Measurements from ENCODE around the gene TPSAB1. TPM values are rescaled to one million over a fixed set of nuclear protein-coding genes. Genes with fewer than 3 reads are reported as not detected.

TPSAB1 gene
- polyA plus RNA-seq, 3 donors from 2014 or later: not detected

DNA sequence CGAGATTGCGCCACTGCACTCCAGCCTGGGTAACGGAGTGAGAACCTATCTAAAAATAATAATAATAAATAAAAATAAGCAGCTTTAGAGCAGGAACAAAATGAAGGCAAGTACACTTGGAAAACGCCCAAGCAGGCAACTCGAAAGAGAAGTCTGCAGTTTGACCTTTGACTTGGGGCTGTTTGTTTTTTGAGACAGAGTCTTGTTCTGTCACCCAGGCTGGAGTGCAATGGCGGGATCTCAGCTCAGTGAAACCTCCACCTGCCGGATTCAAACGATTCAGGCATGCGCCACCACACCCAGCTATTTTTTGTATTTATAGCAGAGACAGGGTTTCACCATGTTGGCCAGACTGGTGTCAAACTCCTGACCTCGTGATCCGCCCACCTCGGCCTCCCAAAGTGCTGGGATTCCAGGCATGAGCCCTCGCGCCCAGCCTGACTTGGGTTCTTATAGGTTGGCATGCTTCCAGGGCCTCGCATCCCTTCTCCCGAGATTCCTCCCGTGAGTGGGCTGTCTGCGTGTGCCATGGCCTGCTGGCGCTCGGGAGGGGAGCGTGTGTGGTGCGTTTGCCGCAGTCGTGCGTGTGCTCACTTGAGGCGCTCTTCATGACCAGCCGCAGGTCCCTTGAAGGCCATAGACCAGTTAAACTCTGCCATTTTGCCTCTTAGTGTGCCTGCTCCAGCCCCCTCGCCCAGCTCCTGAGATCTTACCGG is 50.5 kb downstream of the TPSAB1 start:
- H3K9me3 Mint-ChIP-seq: peaks cover 0 to 1% (median 0%) of the 10 kb centered on the region in 6 donors
- H3K4me3 Mint-ChIP-seq: no peak overlapping the region
- H3K36me3 Mint-ChIP-seq: no peaks in the 10 kb centered on the region
- no peak overlapping the region for H3K27ac Mint-ChIP-seq
- no peak for DNase-seq
- peaks cover 8 to 14% (median 12%) of the 10 kb centered on the region in 3 donors for H3K27me3 Mint-ChIP-seq (ENCODE audit: low read depth in 3 of 3)
- H3K4me1 Mint-ChIP-seq: no peaks in the 10 kb centered on the region

DNA sequence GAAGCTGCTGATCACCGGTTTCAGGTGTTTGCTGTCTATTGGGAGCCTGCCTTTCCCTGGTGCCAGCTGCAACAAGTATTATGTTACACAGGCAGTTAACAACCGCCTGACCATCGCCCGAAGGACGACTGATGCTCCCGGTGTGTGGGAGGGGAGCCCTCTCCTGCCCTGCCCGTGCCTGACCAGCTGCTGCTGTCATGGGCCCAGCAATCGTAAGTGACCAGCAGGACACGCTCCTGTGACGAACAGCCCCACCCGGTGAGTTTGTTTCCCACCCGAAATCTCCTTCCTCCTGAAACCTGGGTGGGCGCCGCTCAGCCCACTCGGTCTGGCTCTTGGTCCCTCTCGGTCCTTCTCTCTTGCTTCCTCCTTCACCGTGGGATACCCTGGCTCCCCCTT is 51.1 kb downstream of the TPSAB1 start:
- Mint-ChIP-seq H3K9me3 (peaks cover 0 to 1% (median 0%) of the 10 kb centered on the region in 6 donors), H3K4me1 (no peaks in the 10 kb centered on the region), H3K36me3 (no peaks in the 10 kb centered on the region), H3K27ac (no peak overlapping the region), H3K27me3 (ENCODE audit: low read depth in 3 of 3) (peaks cover 8 to 12% (median 12%) of the 10 kb centered on the region in 3 donors), H3K4me3 (no peak overlapping the region)
- DNase-seq: no peak

Other genes starting within 250 kb of the TPSAB1 start
- gene SSTR5, start 168.0 kb upstream of the TPSAB1 start, polyA plus RNA-seq: not detected
- gene C1QTNF8, start 144.5 kb upstream of the TPSAB1 start, polyA plus RNA-seq: not detected
- under 1 TPM in 1 of 3 donors, not detected in 2; 0.22 TPM for gene CACNA1H, start 87.6 kb upstream of the TPSAB1 start, polyA plus RNA-seq
- gene TPSG1, start 15.4 kb upstream of the TPSAB1 start, polyA plus RNA-seq: not detected
- gene TPSB2, start 10.5 kb upstream of the TPSAB1 start, polyA plus RNA-seq: not detected
- gene TPSD1, start 15.4 kb downstream of the TPSAB1 start, polyA plus RNA-seq: not detected
- gene UBE2I, start 68.9 kb downstream of the TPSAB1 start, polyA plus RNA-seq: 100 to 1,000 TPM in 2 of 3 donors, 10 to 100 TPM in 1; 94.1 to 119 (median 101) TPM
- 1 to 10 TPM in 2 of 3 donors, not detected in 1; 1.9 to 4.0 TPM for gene BAIAP3, start 92.9 kb downstream of the TPSAB1 start, polyA plus RNA-seq
- gene TSR3, start 111.2 kb downstream of the TPSAB1 start, polyA plus RNA-seq: 100 to 1,000 TPM; 104 to 143 (median 114) TPM
- gene GNPTG, start 111.2 kb downstream of the TPSAB1 start, polyA plus RNA-seq: 10 to 100 TPM; 44.3 to 76.5 (median 64.1) TPM
- gene UNKL, start 174.0 kb downstream of the TPSAB1 start, polyA plus RNA-seq: 10 to 100 TPM in 1 of 3 donors, 1 to 10 TPM in 2; 1.0 to 14.5 (median 5.9) TPM
- 10 to 100 TPM; 59.3 to 79.9 (median 64.7) TPM for gene UQCC4, start 180.0 kb downstream of the TPSAB1 start, polyA plus RNA-seq
- gene PERCC1, start 190.4 kb downstream of the TPSAB1 start, polyA plus RNA-seq: not detected
- gene CCDC154, start 203.9 kb downstream of the TPSAB1 start, polyA plus RNA-seq: not detected
- 10 to 100 TPM; 19.8 to 44.8 (median 21.5) TPM for gene CLCN7, start 234.3 kb downstream of the TPSAB1 start, polyA plus RNA-seq
- not detected for gene PTX4, start 248.2 kb downstream of the TPSAB1 start, polyA plus RNA-seq